ENCODE results near the gene LPCAT3.

The LPCAT3 gene

DNA sequence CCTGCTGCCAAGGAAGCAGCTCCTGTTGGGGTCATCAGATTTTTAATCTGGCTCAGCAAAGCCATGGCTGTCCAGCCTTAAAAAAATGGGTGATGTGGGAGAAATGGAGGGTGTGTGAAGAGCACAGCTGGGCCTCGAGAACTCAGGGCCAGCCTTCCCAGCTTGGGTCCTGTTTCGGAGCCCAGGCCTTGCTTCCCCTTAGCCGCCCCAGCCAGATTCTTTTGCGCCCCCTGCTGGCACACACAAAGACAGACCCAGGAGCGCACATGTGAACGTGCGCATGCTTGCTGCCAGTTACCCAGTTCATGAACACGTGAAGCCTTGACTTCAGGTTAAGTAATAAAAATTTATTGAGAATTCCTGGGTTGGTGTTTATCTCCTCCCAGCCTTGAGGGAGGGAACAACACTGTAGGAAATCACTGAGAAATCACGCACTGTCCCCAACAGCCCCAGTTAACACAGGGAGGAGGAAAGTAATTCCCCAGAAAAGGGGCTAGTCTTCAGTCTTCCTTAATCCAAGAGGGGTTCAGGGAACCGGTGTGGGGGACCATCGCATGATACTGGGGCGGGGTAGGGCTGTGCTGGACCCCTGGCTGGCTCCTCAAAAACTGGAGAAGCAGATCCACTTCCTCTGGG lies 53.1 kb downstream of the LPCAT3 start (continued):
- TF ChIP-seq ZBTB44 (tag by site-specific recombination; IDR thresholded peaks at IDR 0.05) = peak; percentile 42; the same call in 1 of the 2 replicates
- no peak for TF ChIP-seq ZNF639 (tag by site-specific recombination; IDR thresholded peaks at IDR 0.05)
- peak; percentile 9; the same call in 1 of the 2 replicates for TF ChIP-seq KLF1 (tag by site-specific recombination; IDR thresholded peaks at IDR 0.05)
- TF ChIP-seq ZNF596 (tag by site-specific recombination; IDR thresholded peaks at IDR 0.05) = no peak
- no peak for TF ChIP-seq ZNF510 (tag by site-specific recombination; IDR thresholded peaks at IDR 0.05; ENCODE audit: insufficient replicate concordance)
- TF ChIP-seq, protein P1, sequence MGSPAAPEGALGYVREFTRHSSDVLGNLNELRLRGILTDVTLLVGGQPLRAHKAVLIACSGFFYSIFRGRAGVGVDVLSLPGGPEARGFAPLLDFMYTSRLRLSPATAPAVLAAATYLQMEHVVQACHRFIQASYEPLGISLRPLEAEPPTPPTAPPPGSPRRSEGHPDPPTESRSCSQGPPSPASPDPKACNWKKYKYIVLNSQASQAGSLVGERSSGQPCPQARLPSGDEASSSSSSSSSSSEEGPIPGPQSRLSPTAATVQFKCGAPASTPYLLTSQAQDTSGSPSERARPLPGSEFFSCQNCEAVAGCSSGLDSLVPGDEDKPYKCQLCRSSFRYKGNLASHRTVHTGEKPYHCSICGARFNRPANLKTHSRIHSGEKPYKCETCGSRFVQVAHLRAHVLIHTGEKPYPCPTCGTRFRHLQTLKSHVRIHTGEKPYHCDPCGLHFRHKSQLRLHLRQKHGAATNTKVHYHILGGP (tag by site-specific recombination; IDR thresholded peaks at IDR 0.05) = no peak
- peak; percentile 79 for TF ChIP-seq PRDM6 (tag by site-specific recombination; IDR thresholded peaks at IDR 0.05)
- no peak for TF ChIP-seq ZFP41 (tag by site-specific recombination; IDR thresholded peaks at IDR 0.05; ENCODE audit: borderline replicate concordance)
- no peak for TF ChIP-seq ZNF169 (tag by site-specific recombination; IDR thresholded peaks at IDR 0.05)
- TF ChIP-seq YY1 (tag by site-specific recombination; IDR thresholded peaks at IDR 0.05) = no peak
- TF ChIP-seq ZNF302 (tag by site-specific recombination; IDR thresholded peaks at IDR 0.05; ENCODE audit: low read depth) = no peak
- TF ChIP-seq ZNF19 (tag by site-specific recombination; IDR thresholded peaks at IDR 0.05; ENCODE audit: low read depth) = no peak
- no peak for TF ChIP-seq ZNF138 (tag by site-specific recombination; IDR thresholded peaks at IDR 0.05; ENCODE audit: borderline replicate concordance)
- TF ChIP-seq ZBTB20 (tag by site-specific recombination; IDR thresholded peaks at IDR 0.05) = peak; percentile 77
- TF ChIP-seq, protein P2, sequence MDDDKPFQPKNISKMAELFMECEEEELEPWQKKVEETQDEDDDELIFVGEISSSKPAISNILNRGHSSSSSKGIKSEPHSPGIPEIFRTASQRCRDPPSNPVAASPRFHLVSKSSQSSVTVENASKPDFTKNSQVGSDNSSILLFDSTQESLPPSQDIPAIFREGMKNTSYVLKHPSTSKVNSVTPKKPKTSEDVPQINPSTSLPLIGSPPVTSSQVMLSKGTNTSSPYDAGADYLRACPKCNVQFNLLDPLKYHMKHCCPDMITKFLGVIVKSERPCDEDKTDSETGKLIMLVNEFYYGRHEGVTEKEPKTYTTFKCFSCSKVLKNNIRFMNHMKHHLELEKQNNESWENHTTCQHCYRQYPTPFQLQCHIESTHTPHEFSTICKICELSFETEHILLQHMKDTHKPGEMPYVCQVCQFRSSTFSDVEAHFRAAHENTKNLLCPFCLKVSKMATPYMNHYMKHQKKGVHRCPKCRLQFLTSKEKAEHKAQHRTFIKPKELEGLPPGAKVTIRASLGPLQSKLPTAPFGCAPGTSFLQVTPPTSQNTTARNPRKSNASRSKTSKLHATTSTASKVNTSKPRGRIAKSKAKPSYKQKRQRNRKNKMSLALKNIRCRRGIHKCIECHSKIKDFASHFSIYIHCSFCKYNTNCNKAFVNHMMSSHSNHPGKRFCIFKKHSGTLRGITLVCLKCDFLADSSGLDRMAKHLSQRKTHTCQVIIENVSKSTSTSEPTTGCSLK (tag by site-specific recombination; IDR thresholded peaks at IDR 0.05) = no peak
- TF ChIP-seq MZF1 (tag by site-specific recombination; IDR thresholded peaks at IDR 0.05; ENCODE audit: borderline replicate concordance) = no peak
- no peak for TF ChIP-seq ZNF239 (tag by site-specific recombination; IDR thresholded peaks at IDR 0.05)
- no peak; the same call in 1 of the 2 replicates for TF ChIP-seq KLF7 (tag by site-specific recombination; IDR thresholded peaks at IDR 0.05; ENCODE audit: borderline replicate concordance)
- TF ChIP-seq, protein P3, sequence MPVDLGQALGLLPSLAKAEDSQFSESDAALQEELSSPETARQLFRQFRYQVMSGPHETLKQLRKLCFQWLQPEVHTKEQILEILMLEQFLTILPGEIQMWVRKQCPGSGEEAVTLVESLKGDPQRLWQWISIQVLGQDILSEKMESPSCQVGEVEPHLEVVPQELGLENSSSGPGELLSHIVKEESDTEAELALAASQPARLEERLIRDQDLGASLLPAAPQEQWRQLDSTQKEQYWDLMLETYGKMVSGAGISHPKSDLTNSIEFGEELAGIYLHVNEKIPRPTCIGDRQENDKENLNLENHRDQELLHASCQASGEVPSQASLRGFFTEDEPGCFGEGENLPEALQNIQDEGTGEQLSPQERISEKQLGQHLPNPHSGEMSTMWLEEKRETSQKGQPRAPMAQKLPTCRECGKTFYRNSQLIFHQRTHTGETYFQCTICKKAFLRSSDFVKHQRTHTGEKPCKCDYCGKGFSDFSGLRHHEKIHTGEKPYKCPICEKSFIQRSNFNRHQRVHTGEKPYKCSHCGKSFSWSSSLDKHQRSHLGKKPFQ (tag by site-specific recombination; IDR thresholded peaks at IDR 0.05) = peak; percentile 42; the same call in 1 of the 2 replicates
- no peak for TF ChIP-seq ZNF140 (tag by site-specific recombination; IDR thresholded peaks at IDR 0.05)
- TF ChIP-seq ZNF621 (tag by site-specific recombination; IDR thresholded peaks at IDR 0.05) = no peak
- no peak for TF ChIP-seq ZSCAN23 (tag by site-specific recombination; IDR thresholded peaks at IDR 0.05)
- no peak for TF ChIP-seq TRIM28 (IDR thresholded peaks at IDR 0.05; ENCODE audit: borderline replicate concordance, low read length)
- peak; percentile 53 for TF ChIP-seq ZBTB26 (tag by site-specific recombination; optimal IDR thresholded peaks at IDR 0.05)
- TF ChIP-seq AEBP2 (tag by site-specific recombination; IDR thresholded peaks at IDR 0.05; ENCODE audit: borderline replicate concordance) = no peak
- TF ChIP-seq ZNF777 (tag by site-specific recombination; IDR thresholded peaks at IDR 0.05; ENCODE audit: borderline replicate concordance) = no peak
- TF ChIP-seq ZNF133 (tag by site-specific recombination; IDR thresholded peaks at IDR 0.05) = no peak

Data from HEK293 (cell line).